ELF-1 (cell line): Measurements from ENCODE around the gene ATP5ME.
"Not testable (repeated sequence)": the region's sequence is repeated elsewhere in the genome, so short reads cannot be mapped to it uniquely, and the experiment has no call there.

Experiments used
- DNase-seq: peaks from one replicate; pipeline ENCODE4 v3.0.0-alpha.2; 2016; ENCODE audit warnings: low read depth, low spot score

Gene ATP5ME

GRCh38 chr4:669806-670559 is 4.1 kb downstream of the ATP5ME start:
- not testable (repeated sequence) for DNase-seq

GRCh38 chr4:668219-668618 is 5.9 kb downstream of the ATP5ME start:
- not testable (repeated sequence) for DNase-seq

DNA sequence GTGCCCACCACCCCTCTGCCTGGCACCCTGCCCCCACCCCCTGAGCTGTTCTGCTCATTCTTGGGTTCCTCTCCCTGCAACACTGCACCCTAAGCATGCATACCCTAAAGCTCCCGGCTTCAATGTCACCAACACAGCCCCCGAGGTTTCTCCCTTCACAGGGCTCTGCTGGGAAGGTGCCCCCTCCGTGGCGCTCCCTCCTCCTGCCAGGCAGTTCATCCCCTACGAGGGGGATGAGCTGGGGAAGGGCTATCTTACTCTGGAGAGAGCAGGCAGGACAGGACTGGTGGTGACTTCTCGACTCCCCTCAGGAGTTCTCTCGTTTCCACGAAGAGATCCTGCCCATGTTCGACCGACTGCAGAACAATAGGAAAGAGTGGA is 6.5 kb downstream of the ATP5ME start:
- no peak for DNase-seq

- DNase-seq, result no peak
These were observed 7.1 kb downstream of the ATP5ME start for GRCh38 chr4:666822-667544.

DNA sequence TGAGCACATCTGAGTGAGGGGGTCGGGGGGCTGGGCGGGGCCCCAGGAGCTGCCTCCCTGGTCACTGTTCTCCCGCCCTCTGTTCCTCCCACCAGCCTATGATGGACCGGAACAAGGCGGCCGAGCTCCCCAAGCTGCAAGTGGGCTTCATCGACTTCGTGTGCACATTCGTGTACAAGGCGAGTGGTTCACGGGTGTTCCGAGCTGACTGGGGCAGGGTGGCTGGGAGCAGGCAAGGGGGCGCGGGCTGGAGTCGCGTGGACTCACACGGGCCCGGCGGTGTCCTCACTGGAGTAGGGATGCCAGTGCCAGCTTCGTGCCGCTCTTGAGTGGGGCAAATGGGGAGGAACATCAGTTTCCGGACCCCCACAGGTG is 7.7 kb downstream of the ATP5ME start:
- DNase-seq, result no peak

- no peak for DNase-seq
These were observed 8.2 kb downstream of the ATP5ME start for GRCh38 chr4:665751-666435.

DNA sequence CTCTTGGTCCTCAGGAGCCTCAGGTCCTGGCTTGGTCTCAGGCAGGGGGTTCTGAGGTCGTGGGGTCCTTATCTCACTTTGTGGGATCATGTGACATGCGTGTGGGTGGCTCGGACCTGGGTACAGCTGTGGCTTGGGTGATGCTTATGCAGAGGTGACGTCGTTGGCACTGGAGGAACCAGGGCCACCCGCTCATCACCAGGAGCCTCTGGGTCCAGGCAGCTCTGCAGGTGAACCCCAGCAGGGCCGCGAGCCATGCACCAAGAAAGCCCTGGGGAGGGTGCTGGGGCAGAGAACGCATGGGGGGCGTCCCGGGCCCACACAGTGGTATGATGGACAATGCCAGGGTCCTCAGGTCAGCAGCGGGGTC is 8.7 kb downstream of the ATP5ME start:
- DNase-seq, result no peak

GRCh38 chr4:664713-665231 is 9.3 kb downstream of the ATP5ME start:
- no peak for DNase-seq

DNA sequence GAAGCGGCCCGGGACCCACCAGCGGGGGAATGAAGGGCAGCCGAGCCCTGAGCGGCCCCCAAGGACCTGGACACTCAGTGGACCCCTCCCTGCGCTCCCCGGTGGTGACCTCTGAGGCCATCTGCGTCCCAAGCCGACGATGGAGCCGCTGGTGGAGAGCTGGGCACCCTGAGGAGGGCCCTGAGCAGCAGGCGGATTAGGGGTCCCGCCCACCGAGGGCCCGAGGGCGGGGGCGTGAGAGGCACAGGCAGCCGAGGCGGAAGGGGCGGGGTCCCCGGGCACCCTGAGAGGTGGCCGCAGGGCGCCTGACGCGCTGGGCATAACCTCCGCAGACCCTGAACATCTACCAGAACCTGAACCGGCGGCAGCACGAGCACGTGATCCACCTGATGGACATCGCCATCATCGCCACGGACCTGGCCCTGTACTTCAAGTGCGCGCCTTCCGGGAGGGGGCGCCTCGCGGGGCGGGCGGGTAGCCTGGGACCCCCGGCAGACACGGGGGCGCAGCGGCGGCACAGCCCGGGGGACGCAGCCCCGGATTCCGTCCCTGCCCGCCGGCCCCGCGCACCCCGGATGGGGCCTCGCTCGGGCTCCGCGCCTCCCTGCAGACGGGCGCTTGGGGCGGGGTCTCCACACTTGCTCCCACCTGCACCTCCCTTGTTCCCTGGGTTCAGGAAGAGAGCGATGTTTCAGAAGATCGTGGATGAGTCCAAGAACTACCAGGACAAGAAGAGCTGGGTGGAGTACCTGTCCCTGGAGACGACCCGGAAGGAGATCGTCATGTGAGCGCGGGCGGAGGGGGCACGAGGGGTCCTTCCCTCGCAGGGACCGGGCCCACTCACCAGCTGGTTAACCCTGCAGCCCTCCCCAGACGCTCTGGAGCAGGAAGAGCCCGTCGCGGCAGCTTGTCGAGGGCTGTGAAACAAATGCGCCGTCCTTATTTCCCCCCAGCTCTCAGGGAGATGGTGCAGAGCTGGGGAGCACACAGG is 10.3 kb downstream of the ATP5ME start:
- DNase-seq, result no peak

DNA sequence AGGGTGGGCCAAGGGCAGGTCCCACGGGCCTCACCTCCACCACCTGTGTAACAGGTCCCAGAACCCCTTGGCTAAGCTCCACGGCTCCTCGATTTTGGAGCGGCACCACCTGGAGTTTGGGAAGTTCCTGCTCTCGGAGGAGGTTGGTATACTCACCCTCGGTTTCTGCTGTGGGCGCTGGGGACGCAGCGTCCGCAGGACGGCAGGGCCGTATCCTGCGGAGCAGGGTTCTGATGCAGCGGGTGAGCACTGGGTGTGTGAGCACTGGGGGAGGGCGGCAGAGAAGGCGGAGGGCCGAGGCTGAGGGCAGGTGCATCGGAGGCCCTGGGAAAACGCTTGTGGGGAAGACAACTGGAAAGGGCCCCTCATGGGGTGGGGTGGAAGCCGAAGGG is 11.0 kb downstream of the ATP5ME start:
- DNase-seq, result no peak

- no peak for DNase-seq
These were observed 12.0 kb downstream of the ATP5ME start for GRCh38 chr4:661881-662761.

- DNase-seq, result no peak
These were observed 12.8 kb downstream of the ATP5ME start for GRCh38 chr4:661231-661630.

- no peak for DNase-seq
These were observed 13.7 kb downstream of the ATP5ME start for GRCh38 chr4:660401-660800.

GRCh38 chr4:659851-660250 is 14.2 kb downstream of the ATP5ME start:
- DNase-seq, result no peak

- DNase-seq, result no peak
These were observed 15.1 kb downstream of the ATP5ME start for GRCh38 chr4:658681-659667.

GRCh38 chr4:657834-658667 is 16.0 kb downstream of the ATP5ME start:
- DNase-seq, result no peak

DNA sequence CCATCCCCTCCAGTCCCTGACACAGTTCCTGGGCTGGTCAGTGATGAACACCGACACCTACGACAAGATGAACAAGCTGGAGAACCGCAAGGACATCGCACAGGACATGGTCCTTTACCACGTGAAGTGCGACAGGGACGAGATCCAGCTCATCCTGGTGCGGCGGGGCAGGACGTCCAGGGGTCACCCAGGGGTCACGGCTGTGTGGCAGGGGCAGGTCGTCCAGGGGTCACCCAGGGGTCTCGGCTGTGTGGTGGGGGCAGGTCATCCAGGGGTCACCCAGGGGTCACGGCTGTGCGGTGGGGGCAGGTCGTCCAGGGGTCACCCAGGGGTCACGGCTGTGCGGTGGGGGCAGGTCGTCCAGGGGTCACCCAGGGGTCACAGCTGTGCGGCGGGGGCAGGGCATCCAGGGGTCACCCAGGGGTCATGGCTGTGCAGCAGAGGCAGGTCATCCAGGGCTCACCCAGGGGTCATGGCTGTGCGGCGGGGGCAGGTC is 16.7 kb downstream of the ATP5ME start:
- no peak for DNase-seq
